Endothelial cell of umbilical vein (primary cell): ENCODE data around the gene SCN1B. TPM values are rescaled to one million over a fixed set of nuclear protein-coding genes. Genes with fewer than 3 reads are reported as not detected.

ENCODE experiments used
- BruUV-seq: library from RNA; stranded (reverse); fragments of 400-500 nt; replicated peaks from 2 replicates; lab custom pipeline; 2021; lab: Mats Ljungman, UMichigan
- CTCF ChIA-PET: fragments of 300-600, 350-600 bp; sonication (Branson Sonifier 250); formaldehyde crosslinking; loops from one replicate; lab custom pipeline; 2021; ENCODE audit warnings: antibody characterized with exemption, inconsistent platforms; lab: Charles Lee
- POLR2A ChIA-PET: fragments of 300-600, 350-600 bp; sonication (Branson Sonifier 250); formaldehyde crosslinking; loops from one replicate; lab custom pipeline; 2021; ENCODE audit warnings: antibody characterized with exemption, inconsistent platforms; lab: Charles Lee
- DNase-seq: peaks from one replicate; pipeline ENCODE4 v3.0.0-alpha.2; 2011; ENCODE audit warnings: low read depth, low spot score
- FAIRE-seq: peaks from 2 replicates; lab custom pipeline; 2011; peaks lifted over from hg19 to GRCh38; lab: Jason Lieb, UNC
- H2AFZ ChIP-seq: 2 replicates; pipeline ENCODE4 v1.6.0; 2012; ENCODE audit warnings: low read depth, low read length, control low read depth, inconsistent platforms
- H3K27ac ChIP-seq: 2 replicates; pipeline ENCODE4 v1.5.1; 2011; ENCODE audit warnings: low read depth, mild to moderate bottlenecking, control low read depth, low read length, moderate library complexity; ENCODE audit not compliant: insufficient read depth
- H3K27me3 ChIP-seq, 2 experiments: 2 replicates each; pipeline versions ENCODE4 v1.6.0 to v1.6.1; 2011; ENCODE audit warnings: low read length in 2 of 2, mixed read lengths in 1 of 2; ENCODE audit not compliant: control insufficient read depth in 2 of 2, insufficient read depth in 2 of 2
- H3K36me3 ChIP-seq, 2 experiments: 2 replicates in 1 of 2; 3 replicates in 1 of 2; pipeline ENCODE4 v1.5.1; 2011; ENCODE audit warnings: low read length in 2 of 2, mild to moderate bottlenecking in 1 of 2, moderate library complexity in 1 of 2; ENCODE audit not compliant: control insufficient read depth in 2 of 2, insufficient read depth in 2 of 2; ENCODE audit errors: extremely low read depth in 1 of 2
- H3K4me1 ChIP-seq: 3 replicates; pipeline ENCODE4 v1.5.1; 2011; ENCODE audit warnings: mild to moderate bottlenecking, low read length; ENCODE audit not compliant: control insufficient read depth, insufficient read depth; ENCODE audit errors: extremely low read depth
- H3K4me2 ChIP-seq: 2 replicates; pipeline ENCODE4 v1.6.1; 2011; ENCODE audit warnings: low read length, control low read depth, mixed read lengths; ENCODE audit not compliant: insufficient read depth
- H3K4me3 ChIP-seq, 3 experiments: fragments of 200-600 bp in 1 of 3; sonication (generic), shearing (Covaris generic) in 1 of 3; replicated peaks in 1 of 3; 2 replicates each; pipeline ENCODE4 v1.5.1; 2011 to 2016; ENCODE audit warnings: control low read depth in 3 of 3, low read length in 3 of 3, mild to moderate bottlenecking in 2 of 3, inconsistent platforms in 1 of 3, low read depth in 1 of 3, moderate library complexity in 1 of 3; ENCODE audit not compliant: insufficient read depth in 1 of 3
- H3K79me2 ChIP-seq: 2 replicates; pipeline ENCODE4 v1.6.0; 2012; ENCODE audit warnings: low read length, inconsistent platforms; ENCODE audit not compliant: control insufficient read depth, insufficient read depth
- H3K9ac ChIP-seq: replicated peaks from 2 replicates; pipeline ENCODE3; 2011; ENCODE audit warnings: low read length, control low read depth; ENCODE audit not compliant: insufficient read depth; ENCODE audit errors: extremely low read depth
- H3K9me1 ChIP-seq: replicated peaks from 3 replicates; pipeline ENCODE4 v1.6.0; 2011; ENCODE audit warnings: mild to moderate bottlenecking, low read length; ENCODE audit not compliant: control insufficient read depth, insufficient read depth; ENCODE audit errors: extremely low read depth
- H3K9me3 ChIP-seq: replicated peaks from 2 replicates; pipeline ENCODE4 v1.5.1; 2012; ENCODE audit warnings: low read length, inconsistent platforms; ENCODE audit not compliant: control insufficient read depth, insufficient read depth
- H4K20me1 ChIP-seq: replicated peaks from 2 replicates; pipeline ENCODE3; 2011; ENCODE audit warnings: mild to moderate bottlenecking, low read length; ENCODE audit not compliant: control insufficient read depth, insufficient read depth; ENCODE audit errors: extremely low read depth
- EZH2 ChIP-seq: IDR thresholded peaks from 2 replicates; pipeline ENCODE4 v1.6.1; 2012; ENCODE audit warnings: borderline replicate concordance, low read depth, mild to moderate bottlenecking, moderate library complexity, low read length, inconsistent platforms; ENCODE audit not compliant: severe bottlenecking
- FOS ChIP-seq: IDR thresholded peaks from 2 replicates; pipeline ENCODE4 v1.6.1; 2011; ENCODE audit warnings: mild to moderate bottlenecking, low read length, moderate library complexity, borderline replicate concordance; ENCODE audit not compliant: insufficient read depth
- GATA2 ChIP-seq: IDR thresholded peaks from 2 replicates; pipeline ENCODE4 v1.7.0; 2011; ENCODE audit warnings: low read depth, mild to moderate bottlenecking, moderate library complexity, mixed read lengths, low read length; ENCODE audit not compliant: insufficient read length, insufficient read depth
- MYC ChIP-seq: IDR thresholded peaks from one replicate; pipeline ENCODE4 v1.6.1; 2011; ENCODE audit warnings: mild to moderate bottlenecking, low read depth, low read length
- POLR2A ChIP-seq: IDR thresholded peaks from 2 replicates; pipeline ENCODE4 v1.6.1; 2012; ENCODE audit warnings: low read depth, mild to moderate bottlenecking, control low read depth, low read length
- dilution Hi-C: fragments of 300-500 bp; cut with MboI; formaldehyde crosslinking; loops from one replicate; pipeline ENCODE4 v1.15.0; 2019; ENCODE audit warnings: low sequenced_read_pairs; ENCODE audit not compliant: extremely low pct_ligation_motif_present
- intact Hi-C: fragments of 100-400 bp; cut with micrococcal nuclease; formaldehyde crosslinking; loops from one replicate; pipeline ENCODE4 v1.10.0; 2022
- polyA plus RNA-seq, 4 experiments: library from polyadenylated mRNA; depleted of rRNA in 3 of 4; stranded (reverse) in 3 of 4; unstranded in 1 of 4; fragments of >200 nt; gene quantifications; 2 replicates each; pipeline versions ENCODE4 v1.2.1 to v1.2.3, GENCODE V29; 2011 to 2012; ENCODE audit warnings: missing spikeins in 1 of 4
- total RNA-seq: library from RNA; stranded (reverse); gene quantifications from 2 replicates; pipeline ENCODE4 v1.2.3, GENCODE V29; 2021
- TF ChIP-seq, protein P1 (sequence below), 2 donors: IDR thresholded peaks; 1 replicate in 1 of 2; 2 replicates in 1 of 2; pipeline ENCODE4 v1.5.1; 2011; ENCODE audit warnings: low read length in 2 of 2, mild to moderate bottlenecking in 2 of 2, moderate library complexity in 2 of 2, control low read depth in 1 of 2, inconsistent platforms in 1 of 2, low read depth in 1 of 2; ENCODE audit not compliant: insufficient read depth in 1 of 2; ENCODE audit errors: extremely low read depth in 1 of 2
- TF ChIP-seq, protein P2 (sequence below): IDR thresholded peaks from 2 replicates; pipeline ENCODE4 v1.6.1; 2011; ENCODE audit not compliant: insufficient read depth, insufficient read length

Gene SCN1B
- total and polyA plus RNA-seq, 2 donors (not counting 3 experiments of a cell fraction or from before 2014, with no cell fraction given): 11.2 to 14.2 TPM

DNA sequence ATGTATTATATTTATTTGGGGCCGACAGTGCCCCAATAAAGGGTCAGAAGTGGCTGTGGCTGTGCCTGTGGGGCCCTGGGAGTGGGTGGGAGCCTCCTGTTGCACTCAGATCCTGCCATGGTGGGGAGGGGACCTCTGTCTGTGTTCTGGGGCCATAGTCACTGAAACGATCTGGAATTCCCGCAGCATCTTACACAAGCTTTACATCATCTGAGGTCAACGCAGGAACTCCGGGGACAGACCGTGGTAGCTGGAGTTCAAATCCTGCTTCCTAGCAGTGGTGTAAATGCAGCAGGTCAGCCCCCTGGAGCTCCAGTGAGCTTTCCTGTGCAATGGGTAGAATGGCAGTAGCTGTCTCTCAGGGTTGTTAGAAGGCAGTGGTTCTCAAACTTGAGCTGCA is 3.9 kb upstream of the SCN1B start:
- intact Hi-C loops: no loop called here
- no peak overlapping the region for H2AFZ ChIP-seq
- H3K27me3 ChIP-seq: no peaks in the 10 kb centered on the region
- H3K4me2 ChIP-seq: no peak overlapping the region
- no peak overlapping the region for H3K9ac ChIP-seq
- POLR2A ChIA-PET: no interaction called here
- no peak overlapping the region for H3K27ac ChIP-seq
- CTCF ChIA-PET: interaction anchor here (0.6 to 2.0 kb wide), 7 partner anchors 9 to 185 kb away, joined by 3 to 8 read pairs (median 3); no protein-coding TSS in a partner anchor
- H3K9me3 ChIP-seq: no peaks in the 10 kb centered on the region
- peaks cover 3 to 50% of the 10 kb centered on the region in 2 experiments for H3K36me3 ChIP-seq
- TF ChIP-seq GATA2 (no peak), FOS (no peak), POLR2A (no peak), MYC (no peak), EZH2 (no peak)
- TF ChIP-seq, protein P1, sequence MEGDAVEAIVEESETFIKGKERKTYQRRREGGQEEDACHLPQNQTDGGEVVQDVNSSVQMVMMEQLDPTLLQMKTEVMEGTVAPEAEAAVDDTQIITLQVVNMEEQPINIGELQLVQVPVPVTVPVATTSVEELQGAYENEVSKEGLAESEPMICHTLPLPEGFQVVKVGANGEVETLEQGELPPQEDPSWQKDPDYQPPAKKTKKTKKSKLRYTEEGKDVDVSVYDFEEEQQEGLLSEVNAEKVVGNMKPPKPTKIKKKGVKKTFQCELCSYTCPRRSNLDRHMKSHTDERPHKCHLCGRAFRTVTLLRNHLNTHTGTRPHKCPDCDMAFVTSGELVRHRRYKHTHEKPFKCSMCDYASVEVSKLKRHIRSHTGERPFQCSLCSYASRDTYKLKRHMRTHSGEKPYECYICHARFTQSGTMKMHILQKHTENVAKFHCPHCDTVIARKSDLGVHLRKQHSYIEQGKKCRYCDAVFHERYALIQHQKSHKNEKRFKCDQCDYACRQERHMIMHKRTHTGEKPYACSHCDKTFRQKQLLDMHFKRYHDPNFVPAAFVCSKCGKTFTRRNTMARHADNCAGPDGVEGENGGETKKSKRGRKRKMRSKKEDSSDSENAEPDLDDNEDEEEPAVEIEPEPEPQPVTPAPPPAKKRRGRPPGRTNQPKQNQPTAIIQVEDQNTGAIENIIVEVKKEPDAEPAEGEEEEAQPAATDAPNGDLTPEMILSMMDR (IDR thresholded peaks at IDR 0.05; ENCODE audit: extremely low read depth in 1 of 2, insufficient read depth in 1 of 2, low read depth in 1 of 2, low read length in 2 of 2): no peak
- TF ChIP-seq, protein P2, sequence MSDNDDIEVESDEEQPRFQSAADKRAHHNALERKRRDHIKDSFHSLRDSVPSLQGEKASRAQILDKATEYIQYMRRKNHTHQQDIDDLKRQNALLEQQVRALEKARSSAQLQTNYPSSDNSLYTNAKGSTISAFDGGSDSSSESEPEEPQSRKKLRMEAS: no peak
- no TSS peak for BruUV-seq
- DNase-seq (no peak), FAIRE-seq (no peak)
- dilution Hi-C loops: no loop called here
- no peak overlapping the region for H3K4me3 ChIP-seq
- no peaks in the 10 kb centered on the region for H3K79me2 ChIP-seq
- no peaks in the 10 kb centered on the region for H4K20me1 ChIP-seq
- H3K4me1 ChIP-seq: peaks cover 2% of the 10 kb centered on the region
- no peaks in the 10 kb centered on the region for H3K9me1 ChIP-seq
